ENCODE data around the gene GGTA1.
"Not testable (repeated sequence)": the region's sequence is repeated elsewhere in the genome, so short reads cannot be mapped to it uniquely, and the experiment has no call there.

Gene GGTA1

DNA sequence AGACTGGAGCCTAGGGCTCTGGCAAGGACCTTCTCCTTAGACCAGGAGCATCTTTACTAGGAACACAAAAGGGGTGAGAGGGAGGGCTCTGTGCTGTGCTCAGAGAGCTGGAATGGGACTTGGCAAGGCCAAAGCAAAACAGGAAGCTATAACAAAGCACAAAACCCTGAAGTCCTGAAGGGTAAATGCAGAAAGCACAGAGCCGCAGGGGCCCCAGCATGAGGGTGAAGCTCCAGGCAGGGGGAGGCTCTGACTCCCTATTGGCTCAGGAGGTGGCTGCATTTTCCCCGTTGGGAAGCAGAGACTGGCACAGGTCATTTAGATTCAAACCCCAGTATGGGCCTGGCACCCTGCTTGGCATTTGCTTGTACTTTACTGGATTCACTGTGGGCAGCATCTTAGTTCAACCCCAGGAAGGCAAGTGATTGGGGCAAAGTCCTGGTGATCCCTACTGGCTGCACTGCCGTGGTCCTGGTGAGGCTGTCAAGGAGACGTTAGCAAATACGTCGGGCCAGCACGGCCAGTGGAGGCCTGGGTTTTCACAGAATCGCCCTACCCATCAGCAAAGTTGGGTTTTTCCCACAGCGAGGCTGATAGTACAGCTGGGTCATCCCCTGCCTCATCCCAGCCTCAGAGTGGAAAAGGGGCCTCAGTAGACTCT, 46.3 kb downstream of the GGTA1 start:
- DNase-seq (ENCODE audit: insufficient read length) (no peak), FAIRE-seq (no peak)
- TF ChIP-seq POLR2A (IDR thresholded peaks at IDR 0.05; ENCODE audit: low read depth, low read length) (no peak), POLR2AphosphoS5 (IDR thresholded peaks at IDR 0.05; ENCODE audit: low read depth, low read length) (no peak), TAF1 (IDR thresholded peaks at IDR 0.05; ENCODE audit: borderline replicate concordance, low read depth, low read length) (no peak)

DNA sequence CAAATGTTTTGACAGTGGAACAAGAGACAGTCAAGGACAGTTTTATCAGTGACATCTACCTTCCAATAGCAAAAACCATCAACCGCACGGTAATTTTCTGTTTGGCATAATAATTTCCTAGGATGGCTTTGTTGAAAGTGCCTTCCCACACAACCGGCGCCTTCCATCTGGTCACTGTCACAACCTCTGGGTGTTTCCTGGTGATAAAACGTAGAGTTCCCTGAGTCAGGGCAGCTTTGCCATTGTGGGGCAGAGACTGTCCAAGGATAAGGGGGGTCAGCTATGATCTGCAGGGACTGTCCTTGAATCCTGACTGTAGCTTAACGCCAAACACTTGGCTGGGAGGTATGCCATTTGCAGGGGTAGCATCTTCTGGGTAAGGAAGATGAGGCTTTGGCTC, 47.6 kb downstream of the GGTA1 start:
- FAIRE-seq = no peak
- DNase-seq (ENCODE audit: insufficient read length) = no peak
- no peak for TF ChIP-seq TAF1 (IDR thresholded peaks at IDR 0.05; ENCODE audit: borderline replicate concordance, low read depth, low read length)
- TF ChIP-seq POLR2A (IDR thresholded peaks at IDR 0.05; ENCODE audit: low read depth, low read length) = no peak
- TF ChIP-seq POLR2AphosphoS5 (IDR thresholded peaks at IDR 0.05; ENCODE audit: low read depth, low read length) = no peak

GRCh38 chr9:121451586-121451985, 48.1 kb downstream of the GGTA1 start:
- FAIRE-seq (no peak), DNase-seq (ENCODE audit: insufficient read length) (no peak)
- no peak for TF ChIP-seq POLR2A (IDR thresholded peaks at IDR 0.05; ENCODE audit: low read depth, low read length)
- no peak for TF ChIP-seq POLR2AphosphoS5 (IDR thresholded peaks at IDR 0.05; ENCODE audit: low read depth, low read length)
- TF ChIP-seq TAF1 (IDR thresholded peaks at IDR 0.05; ENCODE audit: borderline replicate concordance, low read depth, low read length) = no peak

- FAIRE-seq (no peak), DNase-seq (ENCODE audit: insufficient read length) (no peak)
- TF ChIP-seq POLR2AphosphoS5 (IDR thresholded peaks at IDR 0.05; ENCODE audit: low read depth, low read length) (no peak), TAF1 (IDR thresholded peaks at IDR 0.05; ENCODE audit: borderline replicate concordance, low read depth, low read length) (no peak), POLR2A (IDR thresholded peaks at IDR 0.05; ENCODE audit: low read depth, low read length) (no peak)
These were observed 49.4 kb downstream of the GGTA1 start for GRCh38 chr9:121450241-121450640.

- FAIRE-seq (no peak), DNase-seq (ENCODE audit: insufficient read length) (no peak)
- TF ChIP-seq TAF1 (IDR thresholded peaks at IDR 0.05; ENCODE audit: borderline replicate concordance, low read depth, low read length) = no peak
- TF ChIP-seq POLR2AphosphoS5 (IDR thresholded peaks at IDR 0.05; ENCODE audit: low read depth, low read length) = no peak
- no peak for TF ChIP-seq POLR2A (IDR thresholded peaks at IDR 0.05; ENCODE audit: low read depth, low read length)
These were observed 49.9 kb downstream of the GGTA1 start for GRCh38 chr9:121449786-121450185.

DNA sequence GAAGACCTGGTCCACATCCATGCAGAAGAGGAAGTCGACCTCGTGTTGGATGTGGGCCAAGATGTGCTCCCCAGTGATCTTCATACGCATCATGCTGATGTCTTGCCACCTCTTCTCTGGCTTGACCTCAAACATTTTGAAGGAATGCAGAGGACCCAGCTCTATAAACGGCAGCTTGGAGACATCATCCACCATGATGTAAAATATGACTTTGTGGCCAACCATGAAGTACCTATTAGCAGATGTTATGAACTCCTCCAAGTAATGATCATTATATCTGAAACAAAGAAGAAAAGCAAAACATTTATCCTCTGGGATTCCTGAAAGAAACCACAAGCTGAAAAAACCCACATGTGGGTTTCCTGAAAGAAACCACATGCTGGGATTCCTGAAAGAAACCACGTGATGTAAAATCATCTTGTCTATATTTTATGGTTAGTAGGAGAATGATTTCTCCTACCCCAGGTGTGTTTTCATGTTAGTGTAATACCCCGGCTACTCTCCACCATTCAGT, 52.3 kb downstream of the GGTA1 start:
- no peak for TF ChIP-seq TAF1 (IDR thresholded peaks at IDR 0.05; ENCODE audit: borderline replicate concordance, low read depth, low read length)
- no peak for TF ChIP-seq POLR2A (IDR thresholded peaks at IDR 0.05; ENCODE audit: low read depth, low read length)
- no peak for TF ChIP-seq POLR2AphosphoS5 (IDR thresholded peaks at IDR 0.05; ENCODE audit: low read depth, low read length)
- DNase-seq (ENCODE audit: insufficient read length) (no peak), FAIRE-seq (no peak)

DNA sequence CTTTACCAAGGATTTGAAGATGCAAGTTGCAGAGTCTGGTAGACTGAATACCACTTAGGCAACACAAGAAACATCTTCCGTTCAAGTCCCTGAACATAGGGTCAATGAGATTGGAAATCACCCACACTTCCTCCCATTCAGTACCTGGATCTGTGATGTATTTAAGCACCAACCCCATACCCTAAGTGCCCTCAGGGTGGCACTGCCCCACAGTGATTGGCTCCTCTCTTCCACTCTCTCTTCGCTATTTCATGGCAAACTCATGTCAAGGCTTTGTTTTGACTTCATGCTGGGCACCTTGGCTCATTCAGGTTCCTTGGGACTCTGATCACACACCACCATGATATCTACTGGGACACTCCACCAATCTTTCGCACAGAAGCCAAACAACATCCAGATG, 53.7 kb downstream of the GGTA1 start:
- TF ChIP-seq TAF1 (IDR thresholded peaks at IDR 0.05; ENCODE audit: borderline replicate concordance, low read depth, low read length) = no peak
- TF ChIP-seq POLR2AphosphoS5 (IDR thresholded peaks at IDR 0.05; ENCODE audit: low read depth, low read length) = no peak
- TF ChIP-seq POLR2A (IDR thresholded peaks at IDR 0.05; ENCODE audit: low read depth, low read length) = no peak
- FAIRE-seq (no peak), DNase-seq (ENCODE audit: insufficient read length) (no peak)

DNA sequence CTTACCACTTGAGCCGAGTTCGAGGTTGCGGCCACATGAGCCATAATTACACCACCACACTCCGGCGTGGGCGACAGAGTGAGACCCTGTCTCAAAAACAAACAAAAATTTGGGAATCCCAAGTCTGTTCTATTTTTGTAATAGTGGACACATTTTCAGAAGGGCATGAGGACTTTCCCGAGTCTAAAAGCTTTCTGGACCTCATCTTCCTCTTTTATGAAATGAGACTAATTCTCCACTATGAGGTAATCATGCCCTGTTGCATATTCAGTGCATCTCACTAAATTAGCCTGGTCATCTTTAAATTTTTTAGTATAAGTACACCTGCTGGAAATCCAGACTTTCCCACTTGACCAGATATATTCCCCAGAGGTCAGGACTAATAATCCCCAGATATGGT, 55.7 kb downstream of the GGTA1 start:
- no peak for FAIRE-seq
- no peak for TF ChIP-seq TAF1 (IDR thresholded peaks at IDR 0.05; ENCODE audit: borderline replicate concordance, low read depth, low read length)
- no peak for TF ChIP-seq POLR2A (IDR thresholded peaks at IDR 0.05; ENCODE audit: low read depth, low read length)
- no peak for TF ChIP-seq POLR2AphosphoS5 (IDR thresholded peaks at IDR 0.05; ENCODE audit: low read depth, low read length)
- no peak for DNase-seq (ENCODE audit: insufficient read length)

DNA sequence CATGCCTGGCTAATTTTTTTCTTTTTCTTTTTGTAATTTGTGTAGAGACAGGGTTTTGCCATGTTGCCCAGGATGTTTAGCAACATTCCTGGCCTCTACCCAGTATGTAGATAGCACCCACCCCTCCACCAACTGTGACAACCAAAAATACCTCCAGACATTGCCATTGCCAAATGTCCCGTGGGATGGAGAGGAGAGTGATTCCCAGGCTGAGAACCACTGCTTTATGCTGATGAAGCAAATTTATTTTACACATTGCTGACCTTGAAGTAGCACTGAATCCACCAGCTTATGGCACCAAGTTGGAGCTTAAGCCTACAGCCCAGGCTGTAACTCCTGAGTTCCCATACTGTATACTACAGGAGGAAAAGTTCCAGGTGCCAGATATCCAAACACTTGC, 58.5 kb downstream of the GGTA1 start:
- FAIRE-seq (no peak), DNase-seq (ENCODE audit: insufficient read length) (no peak)
- TF ChIP-seq TAF1 (IDR thresholded peaks at IDR 0.05; ENCODE audit: borderline replicate concordance, low read depth, low read length) = no peak
- no peak for TF ChIP-seq POLR2A (IDR thresholded peaks at IDR 0.05; ENCODE audit: low read depth, low read length)
- no peak for TF ChIP-seq POLR2AphosphoS5 (IDR thresholded peaks at IDR 0.05; ENCODE audit: low read depth, low read length)

DNA sequence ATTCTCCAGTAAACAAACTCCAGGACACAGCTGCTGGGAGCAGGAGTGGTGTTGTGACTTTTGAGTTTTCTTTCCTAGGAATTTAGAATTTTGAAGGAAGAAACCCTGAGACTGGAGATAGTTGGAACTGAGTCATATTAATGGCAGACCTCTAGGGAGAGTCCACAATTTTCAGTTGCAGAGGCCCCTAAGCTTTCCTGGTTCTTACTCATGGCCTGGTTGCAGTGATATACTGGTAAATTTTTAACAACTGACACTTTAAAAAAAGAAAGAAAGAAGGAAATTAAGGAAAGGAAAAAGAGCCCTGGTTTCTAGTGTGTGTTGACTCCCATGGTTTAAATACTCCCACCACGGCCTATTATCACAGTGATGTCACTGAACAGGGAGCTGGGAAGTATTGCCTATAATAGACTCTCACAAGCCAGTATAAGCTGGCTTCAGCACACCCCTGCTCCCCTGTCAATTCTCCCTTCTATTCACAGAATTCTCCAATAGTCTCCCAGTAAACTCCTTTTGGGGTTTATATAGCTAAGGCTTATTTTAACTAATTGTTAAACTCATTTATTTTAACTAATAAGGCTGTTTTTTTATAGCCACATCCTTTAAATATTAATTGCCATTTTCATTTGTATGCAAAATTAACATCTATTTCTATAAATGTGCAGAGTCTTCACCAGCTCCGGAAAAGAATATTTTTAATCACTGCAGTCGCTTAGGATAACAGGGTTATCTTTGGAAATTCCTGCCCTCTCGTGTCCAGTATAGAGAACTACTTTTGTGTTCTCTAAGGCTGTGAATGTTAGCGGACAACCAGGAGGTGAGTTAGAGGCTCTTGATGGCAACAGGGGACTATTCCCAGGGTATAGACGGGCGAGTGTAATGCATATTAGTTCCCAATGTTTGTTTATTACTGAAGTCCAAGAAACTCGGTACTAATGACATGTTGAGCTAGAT, 59.7 kb downstream of the GGTA1 start:
- TF ChIP-seq POLR2AphosphoS5 (IDR thresholded peaks at IDR 0.05; ENCODE audit: low read depth, low read length) (no peak), POLR2A (IDR thresholded peaks at IDR 0.05; ENCODE audit: low read depth, low read length) (no peak)
- FAIRE-seq (no peak), DNase-seq (ENCODE audit: insufficient read length) (no peak)

DNA sequence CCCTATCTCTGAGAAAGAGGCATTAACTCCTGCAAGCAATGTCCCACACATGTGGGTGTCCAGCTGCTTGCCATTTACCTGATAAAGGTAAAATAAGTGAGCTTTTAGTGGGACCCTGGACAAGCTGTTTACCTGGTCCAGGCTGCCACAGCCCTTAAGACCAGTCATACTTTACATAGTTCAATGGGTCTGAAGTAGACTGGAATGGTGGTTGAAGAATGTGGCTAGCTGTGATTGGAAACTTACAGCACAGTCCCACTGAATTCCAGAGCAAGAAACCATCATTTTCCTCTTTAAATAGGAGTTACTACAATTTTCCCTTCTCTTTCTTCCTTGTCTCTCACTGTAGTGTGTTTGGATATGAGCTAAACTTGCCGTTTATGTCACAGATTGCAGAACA, 60.6 kb downstream of the GGTA1 start:
- DNase-seq (ENCODE audit: insufficient read length) (no peak), FAIRE-seq (no peak)
- TF ChIP-seq POLR2AphosphoS5 (IDR thresholded peaks at IDR 0.05; ENCODE audit: low read depth, low read length) = no peak

DNA sequence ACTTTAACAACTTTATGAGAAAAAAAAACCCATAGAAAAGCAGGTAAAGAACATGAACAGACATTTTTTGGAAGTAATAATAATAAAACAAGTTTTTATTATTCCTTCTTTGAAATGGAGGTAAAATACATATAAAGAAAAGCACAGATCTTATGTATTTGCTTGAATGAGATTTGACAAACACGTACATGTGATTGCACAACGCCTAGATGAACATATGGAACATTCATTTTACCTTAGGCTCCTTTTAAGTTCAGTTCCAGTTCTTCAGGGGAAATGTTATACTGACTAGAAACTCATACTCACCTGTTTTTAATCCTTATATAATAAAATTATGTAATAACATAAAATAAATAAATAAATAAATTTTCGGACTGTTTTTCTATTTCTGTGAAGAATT, 61.8 kb downstream of the GGTA1 start:
- TF ChIP-seq POLR2A (IDR thresholded peaks at IDR 0.05; ENCODE audit: low read depth, low read length) (no peak), POLR2AphosphoS5 (IDR thresholded peaks at IDR 0.05; ENCODE audit: low read depth, low read length) (no peak), TAF1 (IDR thresholded peaks at IDR 0.05; ENCODE audit: borderline replicate concordance, low read depth, low read length) (no peak)
- no peak for FAIRE-seq
- no peak for DNase-seq (ENCODE audit: insufficient read length)

- not testable (repeated sequence) for DNase-seq (ENCODE audit: insufficient read length); FAIRE-seq
These were observed 62.6 kb downstream of the GGTA1 start for GRCh38 chr9:121437046-121437445.
